ENCODE data around the gene UGT1A7.

UGT1A7 gene

GRCh38 chr2:233764761-233765160 is 83.1 kb downstream of the UGT1A7 start:
- DNase-seq, result no peak

GRCh38 chr2:233766416-233766815 is 84.7 kb downstream of the UGT1A7 start:
- DNase-seq, result no peak

- DNase-seq, result no peak
Observed at GRCh38 chr2:233768076-233768475, 86.4 kb downstream of the UGT1A7 start.

- no peak for DNase-seq
Observed at GRCh38 chr2:233769260-233769659, 87.6 kb downstream of the UGT1A7 start.

GRCh38 chr2:233772153-233772552 is 90.5 kb downstream of the UGT1A7 start:
- DNase-seq, result no peak

- no peak for DNase-seq
Observed at GRCh38 chr2:233772583-233772982, 90.9 kb downstream of the UGT1A7 start.

GRCh38 chr2:233773854-233774253 is 92.2 kb downstream of the UGT1A7 start:
- DNase-seq, result no peak

- DNase-seq, result no peak
Observed at GRCh38 chr2:233775414-233775813, 93.7 kb downstream of the UGT1A7 start.

- no peak for DNase-seq
Observed at GRCh38 chr2:233778030-233778429, 96.3 kb downstream of the UGT1A7 start, which contains the start of gene MROH2A. TSS of gene MROH2A (plus strand) at chr2:233778330. CDS start at chr2:233779359, 1,029 bp downstream.

GRCh38 chr2:233779722-233780121 is 98.0 kb downstream of the UGT1A7 start:
- DNase-seq, result no peak

- no peak for DNase-seq
Observed at GRCh38 chr2:233780771-233781170, 99.1 kb downstream of the UGT1A7 start.

GRCh38 chr2:233789554-233789953 is 107.9 kb downstream of the UGT1A7 start:
- no peak for DNase-seq

- DNase-seq, result no peak
Observed at GRCh38 chr2:233791151-233791882, 109.6 kb downstream of the UGT1A7 start.

GRCh38 chr2:233791883-233792329 is 110.2 kb downstream of the UGT1A7 start:
- DNase-seq, result no peak

GRCh38 chr2:233792720-233793119 is 111.0 kb downstream of the UGT1A7 start:
- no peak for DNase-seq

GRCh38 chr2:233793465-233794127 is 111.9 kb downstream of the UGT1A7 start:
- no peak for DNase-seq

- no peak for DNase-seq
Observed at GRCh38 chr2:233794128-233794658, 112.5 kb downstream of the UGT1A7 start.

- DNase-seq, result no peak
Observed at GRCh38 chr2:233795735-233796171, 114.1 kb downstream of the UGT1A7 start.

- DNase-seq, result no peak
Observed at GRCh38 chr2:233796254-233796653, 114.6 kb downstream of the UGT1A7 start.

GRCh38 chr2:233798335-233799086 is 116.8 kb downstream of the UGT1A7 start:
- DNase-seq, result no peak

GRCh38 chr2:233799087-233799665 is 117.5 kb downstream of the UGT1A7 start:
- DNase-seq, result no peak

GRCh38 chr2:233799716-233800115 is 118.0 kb downstream of the UGT1A7 start:
- DNase-seq, result no peak

GRCh38 chr2:233800208-233800607 is 118.5 kb downstream of the UGT1A7 start:
- no peak for DNase-seq
